Keratinocyte (primary cell): ENCODE data around the gene HEXIM1. TPM values are rescaled to one million over a fixed set of nuclear protein-coding genes. Genes with fewer than 3 reads are reported as not detected.
A peak's percentile ranks its signal among the peaks of the same experiment; 100 is the strongest.

ENCODE experiments used
- DNase-seq: peaks from one replicate; pipeline ENCODE4 v3.0.0-alpha.2; 2011; ENCODE audit warnings: low read depth, missing footprints, low spot score
- FAIRE-seq: peaks from 2 replicates; lab custom pipeline; 2011; peaks lifted over from hg19 to GRCh38; lab: Jason Lieb, UNC
- H2AFZ ChIP-seq: 2 replicates; pipeline ENCODE4 v1.6.0; 2012; ENCODE audit warnings: low read length, control low read depth, inconsistent platforms; ENCODE audit not compliant: control insufficient read depth
- H3K27ac ChIP-seq: 2 replicates; pipeline ENCODE4 v1.5.1; 2011; ENCODE audit warnings: low read length; ENCODE audit not compliant: control insufficient read depth, insufficient read depth
- H3K27me3 ChIP-seq: 3 replicates; pipeline ENCODE4 v1.6.0; 2011; ENCODE audit warnings: low read length; ENCODE audit not compliant: control insufficient read depth, insufficient read depth; ENCODE audit errors: extremely low read depth
- H3K36me3 ChIP-seq, 2 experiments: 2 replicates in 1 of 2; 3 replicates in 1 of 2; pipeline ENCODE4 v1.5.1; 2011; ENCODE audit warnings: low read length in 2 of 2, mild to moderate bottlenecking in 1 of 2; ENCODE audit not compliant: control insufficient read depth in 2 of 2, insufficient read depth in 2 of 2; ENCODE audit errors: extremely low read depth in 1 of 2
- H3K4me1 ChIP-seq: 3 replicates; pipeline ENCODE4 v1.5.1; 2011; ENCODE audit warnings: low read length; ENCODE audit not compliant: control insufficient read depth, insufficient read depth; ENCODE audit errors: extremely low read depth
- H3K4me2 ChIP-seq: 3 replicates; pipeline ENCODE4 v1.6.0; 2011; ENCODE audit warnings: low read depth, low read length; ENCODE audit not compliant: control insufficient read depth, insufficient read depth; ENCODE audit errors: extremely low read depth
- H3K4me3 ChIP-seq, 3 experiments: fragments of 200-600 bp in 1 of 3; sonication (generic) in 1 of 3; 2 replicates in 2 of 3; 3 replicates in 1 of 3; pipeline ENCODE4 v1.5.1; 2011 to 2016; ENCODE audit warnings: low read length in 3 of 3, mild to moderate bottlenecking in 3 of 3, control low read depth in 2 of 3, inconsistent platforms in 1 of 3, low read depth in 1 of 3, mixed read lengths in 1 of 3, mixed run types in 1 of 3, moderate library complexity in 1 of 3; ENCODE audit not compliant: control insufficient read depth in 2 of 3, insufficient read depth in 2 of 3; ENCODE audit errors: extremely low read depth in 1 of 3
- H3K79me2 ChIP-seq: 2 replicates; pipeline ENCODE4 v1.6.0; 2012; ENCODE audit warnings: low read length; ENCODE audit not compliant: control insufficient read depth, insufficient read depth
- H3K9ac ChIP-seq: 3 replicates; pipeline ENCODE4 v1.6.0; 2011; ENCODE audit warnings: low read length; ENCODE audit not compliant: control insufficient read depth, insufficient read depth; ENCODE audit errors: extremely low read depth
- H3K9me1 ChIP-seq: 3 replicates; pipeline ENCODE4 v1.6.0; 2011; ENCODE audit warnings: low read length; ENCODE audit not compliant: control insufficient read depth, insufficient read depth; ENCODE audit errors: extremely low read depth
- H3K9me3 ChIP-seq: 2 replicates; pipeline ENCODE4 v1.5.1; 2012; ENCODE audit warnings: low read depth, low read length; ENCODE audit not compliant: control insufficient read depth
- H4K20me1 ChIP-seq: 3 replicates; pipeline ENCODE4 v1.6.0; 2011; ENCODE audit warnings: low read length; ENCODE audit not compliant: control insufficient read depth, insufficient read depth; ENCODE audit errors: extremely low read depth
- EZH2 ChIP-seq: IDR thresholded peaks from one replicate; pipeline ENCODE4 v1.6.1; 2012; ENCODE audit warnings: inconsistent platforms, mild to moderate bottlenecking, low read length, moderate library complexity
- dilution Hi-C: fragments of 300-500 bp; cut with MboI; formaldehyde crosslinking; loops from one replicate; pipeline ENCODE4 v1.7.0; 2020; ENCODE audit warnings: low sequenced_read_pairs; ENCODE audit not compliant: extremely low pct_ligation_motif_present
- polyA plus RNA-seq, 5 experiments: library from polyadenylated mRNA; depleted of rRNA in 3 of 5; stranded (reverse) in 3 of 5; stranded (forward) in 1 of 5; unstranded in 1 of 5; fragments of >200 nt; gene quantifications; 1 replicate in 1 of 5; 2 replicates in 3 of 5; 3 replicates in 1 of 5; pipeline versions ENCODE4 v1.2.1 to v1.2.3, GENCODE V29; 2011 to 2012; ENCODE audit warnings: missing spikeins in 2 of 5, low read depth in 1 of 5, low replicate concordance in 1 of 5
- TF ChIP-seq, protein P1 (sequence below), 3 experiments: IDR thresholded peaks in 1 of 3; conservative IDR thresholded peaks in 1 of 3; optimal IDR thresholded peaks in 1 of 3; 2 replicates in 2 of 3; 3 replicates in 1 of 3; pipeline versions ENCODE3 to v1.5.1; 2011; ENCODE audit warnings: low read length in 3 of 3, mild to moderate bottlenecking in 3 of 3, moderate library complexity in 2 of 3, control low read depth in 1 of 3, inconsistent platforms in 1 of 3; ENCODE audit not compliant: insufficient read depth in 2 of 3; ENCODE audit errors: extremely low read depth in 1 of 3

Gene HEXIM1
- polyA plus RNA-seq, 1 donor (not counting 4 experiments of a cell fraction or from before 2014, with no cell fraction given): 19.9 TPM

- Histone ChIP-seq H3K9ac (peak overlapping the region; percentile 55), H4K20me1 (no peaks in the 10 kb centered on the region), H3K36me3 (no peaks in the 10 kb centered on the region), H3K27ac (peak overlapping the region; percentile 37), H3K79me2 (peaks cover 9% of the 10 kb centered on the region), H3K27me3 (no peaks in the 10 kb centered on the region), H2AFZ (peak overlapping the region; percentile 79), H3K9me3 (no peaks in the 10 kb centered on the region), H3K9me1 (no peaks in the 10 kb centered on the region), H3K4me3 (peak overlapping the region; percentile 50 to 78 (median 76)), H3K4me2 (peak overlapping the region; percentile 92), H3K4me1 (peaks cover 18% of the 10 kb centered on the region)
- no peak for FAIRE-seq
- dilution Hi-C loops: no loop called here
- no peak for TF ChIP-seq EZH2
- TF ChIP-seq, protein P1, sequence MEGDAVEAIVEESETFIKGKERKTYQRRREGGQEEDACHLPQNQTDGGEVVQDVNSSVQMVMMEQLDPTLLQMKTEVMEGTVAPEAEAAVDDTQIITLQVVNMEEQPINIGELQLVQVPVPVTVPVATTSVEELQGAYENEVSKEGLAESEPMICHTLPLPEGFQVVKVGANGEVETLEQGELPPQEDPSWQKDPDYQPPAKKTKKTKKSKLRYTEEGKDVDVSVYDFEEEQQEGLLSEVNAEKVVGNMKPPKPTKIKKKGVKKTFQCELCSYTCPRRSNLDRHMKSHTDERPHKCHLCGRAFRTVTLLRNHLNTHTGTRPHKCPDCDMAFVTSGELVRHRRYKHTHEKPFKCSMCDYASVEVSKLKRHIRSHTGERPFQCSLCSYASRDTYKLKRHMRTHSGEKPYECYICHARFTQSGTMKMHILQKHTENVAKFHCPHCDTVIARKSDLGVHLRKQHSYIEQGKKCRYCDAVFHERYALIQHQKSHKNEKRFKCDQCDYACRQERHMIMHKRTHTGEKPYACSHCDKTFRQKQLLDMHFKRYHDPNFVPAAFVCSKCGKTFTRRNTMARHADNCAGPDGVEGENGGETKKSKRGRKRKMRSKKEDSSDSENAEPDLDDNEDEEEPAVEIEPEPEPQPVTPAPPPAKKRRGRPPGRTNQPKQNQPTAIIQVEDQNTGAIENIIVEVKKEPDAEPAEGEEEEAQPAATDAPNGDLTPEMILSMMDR (optimal IDR thresholded peaks at IDR 0.05 in 1 of 3, IDR thresholded peaks at IDR 0.05 in 1 of 3, conservative IDR thresholded peaks at IDR 0.05 in 1 of 3; ENCODE audit: extremely low read depth in 1 of 3, insufficient read depth in 2 of 3, low read length in 3 of 3): no peak
- no peak for DNase-seq
Measured at GRCh38 chr17:45135978-45136791, 12.1 kb upstream of the HEXIM1 start.

GRCh38 chr17:45136846-45137560 is 11.3 kb upstream of the HEXIM1 start:
- H3K27ac ChIP-seq: no peak overlapping the region
- no peaks in the 10 kb centered on the region for H3K9me1 ChIP-seq
- no peaks in the 10 kb centered on the region for H3K9me3 ChIP-seq
- no peak overlapping the region for H3K9ac ChIP-seq
- no peaks in the 10 kb centered on the region for H3K36me3 ChIP-seq
- dilution Hi-C loops: no loop called here
- H2AFZ ChIP-seq: no peak overlapping the region
- H3K27me3 ChIP-seq: no peaks in the 10 kb centered on the region
- FAIRE-seq (no peak), DNase-seq (no peak)
- peaks cover 1% of the 10 kb centered on the region for H3K79me2 ChIP-seq
- no peak overlapping the region for H3K4me3 ChIP-seq
- H3K4me1 ChIP-seq: peaks cover 12% of the 10 kb centered on the region
- H3K4me2 ChIP-seq: no peak overlapping the region
- H4K20me1 ChIP-seq: no peaks in the 10 kb centered on the region
- TF ChIP-seq, protein P1 (optimal IDR thresholded peaks at IDR 0.05 in 1 of 3, IDR thresholded peaks at IDR 0.05 in 1 of 3, conservative IDR thresholded peaks at IDR 0.05 in 1 of 3; ENCODE audit: extremely low read depth in 1 of 3, insufficient read depth in 2 of 3, low read length in 3 of 3): no peak
- no peak for TF ChIP-seq EZH2
